Lung (tissue), 12 donors: Measurements from ENCODE around the gene CTDSPL2. TPM values are rescaled to one million over a fixed set of nuclear protein-coding genes. Genes with fewer than 3 reads are reported as not detected.

ENCODE experiments used
- ATAC-seq: fragments of 200-7000 bp; cut with Tn5 transposase; one replicate; pipeline ENCODE4 v1.9.1; 2020; ENCODE audit warnings: moderate number of reproducible peaks; ENCODE audit not compliant: insufficient read depth, low FRiP score
- DNase-seq, 3 donors: peaks; one replicate each; pipeline ENCODE4 v3.0.0-alpha.2; 2013 to 2017
- H3K27ac ChIP-seq, 2 donors: one replicate each; pipeline ENCODE4 v1.5.1; 2013; ENCODE audit warnings: mild to moderate bottlenecking in 2 of 2, moderate library complexity in 2 of 2, control low read depth in 1 of 2, inconsistent platforms in 1 of 2, low read depth in 1 of 2, low read length in 1 of 2
- H3K27me3 ChIP-seq, 3 donors: one replicate each; pipeline ENCODE4 v1.5.1; 2013; ENCODE audit warnings: low read length in 2 of 3; ENCODE audit not compliant: control insufficient read depth in 3 of 3, insufficient read depth in 3 of 3
- H3K36me3 ChIP-seq, 4 donors: one replicate each; pipeline ENCODE4 v1.5.1; 2013; ENCODE audit warnings: low read length in 4 of 4, mild to moderate bottlenecking in 1 of 4, moderate library complexity in 1 of 4; ENCODE audit not compliant: control insufficient read depth in 4 of 4, insufficient read depth in 4 of 4
- H3K4me1 ChIP-seq, 5 donors: one replicate each; pipeline ENCODE4 v1.5.1; 2013; ENCODE audit warnings: low read length in 5 of 5, mild to moderate bottlenecking in 2 of 5, moderate library complexity in 1 of 5; ENCODE audit not compliant: control insufficient read depth in 5 of 5, insufficient read depth in 5 of 5
- H3K4me3 ChIP-seq: one replicate; pipeline ENCODE4 v1.5.1; 2013; ENCODE audit warnings: mild to moderate bottlenecking, control low read depth, moderate library complexity
- H3K9ac ChIP-seq, 2 donors: one replicate each; pipeline ENCODE4 v1.5.1; 2013; ENCODE audit warnings: low read length in 2 of 2, control low read depth in 1 of 2; ENCODE audit not compliant: insufficient read depth in 1 of 2
- H3K9me3 ChIP-seq, 4 donors: one replicate each; pipeline ENCODE4 v1.5.1; 2013; ENCODE audit warnings: low read length in 3 of 4, mild to moderate bottlenecking in 1 of 4, moderate library complexity in 1 of 4; ENCODE audit not compliant: control insufficient read depth in 4 of 4, insufficient read depth in 3 of 4
- WGBS, 2 donors: extraction: QIAGEN DNeasy Blood & Tissue Kit; methylation state at CpG; one replicate each; pipeline ENCODE4 v1.1.7; 2013; 5-methylcytosine and 5-hydroxymethylcytosine counted together
- polyA plus RNA-seq, 2 donors: library from polyadenylated mRNA; stranded (reverse); fragments of 200-250 nt; gene quantifications; one replicate each; pipeline ENCODE4 v1.2.1, GENCODE V29; 2013
- total RNA-seq, 2 donors: library from RNA; depleted of rRNA in 1 of 2; stranded (reverse); fragments of >200 nt in 1 of 2; gene quantifications; one replicate each; pipeline ENCODE4 v1.2.1, GENCODE V29; 2014 to 2021
- TF ChIP-seq, protein P1 (sequence below): IDR thresholded peaks from 2 replicates; pipeline ENCODE4 v1.5.1; 2012; ENCODE audit warnings: mild to moderate bottlenecking; ENCODE audit errors: control extremely low read depth, extremely low read depth
- donor health status: control.
- donor health status: control.
- donor health status: Bipolar disorder and iron deficiency.
- donor health status: healthy.
- donor health status: DM: yes; HTN: yes; CAD: no.

The CTDSPL2 gene
- total and polyA plus RNA-seq, 4 donors: 5.5 to 119 (median 19.0) TPM

- no peak for DNase-seq
- Histone ChIP-seq H3K4me3 (no peak overlapping the region), H3K9ac (no peak overlapping the region), H3K9me3 (no peaks in the 10 kb centered on the region), H3K27me3 (no peaks in the 10 kb centered on the region), H3K36me3 (peaks cover 9 to 40% (median 15%) of the 10 kb centered on the region in 4 donors), H3K4me1 (peaks cover 0 to 5% (median 0%) of the 10 kb centered on the region in 5 donors), H3K27ac (no peak overlapping the region)
- TF ChIP-seq, protein P1, sequence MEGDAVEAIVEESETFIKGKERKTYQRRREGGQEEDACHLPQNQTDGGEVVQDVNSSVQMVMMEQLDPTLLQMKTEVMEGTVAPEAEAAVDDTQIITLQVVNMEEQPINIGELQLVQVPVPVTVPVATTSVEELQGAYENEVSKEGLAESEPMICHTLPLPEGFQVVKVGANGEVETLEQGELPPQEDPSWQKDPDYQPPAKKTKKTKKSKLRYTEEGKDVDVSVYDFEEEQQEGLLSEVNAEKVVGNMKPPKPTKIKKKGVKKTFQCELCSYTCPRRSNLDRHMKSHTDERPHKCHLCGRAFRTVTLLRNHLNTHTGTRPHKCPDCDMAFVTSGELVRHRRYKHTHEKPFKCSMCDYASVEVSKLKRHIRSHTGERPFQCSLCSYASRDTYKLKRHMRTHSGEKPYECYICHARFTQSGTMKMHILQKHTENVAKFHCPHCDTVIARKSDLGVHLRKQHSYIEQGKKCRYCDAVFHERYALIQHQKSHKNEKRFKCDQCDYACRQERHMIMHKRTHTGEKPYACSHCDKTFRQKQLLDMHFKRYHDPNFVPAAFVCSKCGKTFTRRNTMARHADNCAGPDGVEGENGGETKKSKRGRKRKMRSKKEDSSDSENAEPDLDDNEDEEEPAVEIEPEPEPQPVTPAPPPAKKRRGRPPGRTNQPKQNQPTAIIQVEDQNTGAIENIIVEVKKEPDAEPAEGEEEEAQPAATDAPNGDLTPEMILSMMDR: no peak
- no peak for ATAC-seq
- 97 to 100% methylated on average over 1 of the region's 1 CpG for WGBS, 2 donors
These were observed 62.0 kb downstream of the CTDSPL2 start for GRCh38 chr15:44489464-44489863.

DNA sequence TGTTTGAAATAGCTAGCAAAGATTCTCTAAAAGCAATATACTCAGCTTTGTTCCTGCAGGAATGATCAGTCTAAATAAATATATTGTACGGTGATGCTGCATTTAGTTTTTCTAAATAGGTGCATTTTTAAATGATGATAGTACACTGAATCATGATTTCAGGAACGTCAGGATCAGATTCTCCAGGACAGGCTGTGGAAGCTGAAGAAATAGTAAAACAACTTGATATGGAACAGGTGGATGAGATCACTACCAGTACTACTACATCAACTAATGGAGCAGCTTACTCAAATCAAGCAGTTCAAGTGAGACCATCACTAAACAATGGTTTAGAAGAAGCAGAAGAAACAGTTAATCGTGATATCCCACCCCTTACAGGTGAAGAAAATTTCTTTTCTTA lies 63.2 kb downstream of the CTDSPL2 start:
- DNase-seq: no peak
- H3K9ac ChIP-seq: no peak overlapping the region
- no peaks in the 10 kb centered on the region for H3K9me3 ChIP-seq
- no peaks in the 10 kb centered on the region for H3K27me3 ChIP-seq
- TF ChIP-seq, protein P1: no peak
- peaks cover 7 to 38% (median 14%) of the 10 kb centered on the region in 4 donors for H3K36me3 ChIP-seq
- H3K4me1 ChIP-seq: no peaks in the 10 kb centered on the region
- ATAC-seq: no peak
- WGBS, 2 donors: 87 to 93% methylated on average over 3 of the region's 3 CpGs
- H3K27ac ChIP-seq: no peak overlapping the region
- no peak overlapping the region for H3K4me3 ChIP-seq

GRCh38 chr15:44492040-44492439 lies 64.6 kb downstream of the CTDSPL2 start:
- peaks cover 4 to 29% (median 13%) of the 10 kb centered on the region in 4 donors for H3K36me3 ChIP-seq

More at GRCh38 chr15:44492040-44492439, 64.6 kb downstream of the CTDSPL2 start:
- WGBS, 2 donors: 95% methylated on average over 7 of the region's 7 CpGs
- Histone ChIP-seq H3K27ac (no peak overlapping the region), H3K4me1 (no peaks in the 10 kb centered on the region), H3K27me3 (no peaks in the 10 kb centered on the region), H3K9ac (no peak overlapping the region), H3K4me3 (no peak overlapping the region), H3K9me3 (no peaks in the 10 kb centered on the region)
- no peak for ATAC-seq
- DNase-seq: no peak
- TF ChIP-seq, protein P1: no peak
